ENCODE results near the gene STAB1. TPM values are rescaled to one million over a fixed set of nuclear protein-coding genes. Genes with fewer than 3 reads are reported as not detected.

Gene STAB1
- total and polyA plus RNA-seq, 2 experiments from 2014 or later, result 0.90 to 1.9 TPM

DNA sequence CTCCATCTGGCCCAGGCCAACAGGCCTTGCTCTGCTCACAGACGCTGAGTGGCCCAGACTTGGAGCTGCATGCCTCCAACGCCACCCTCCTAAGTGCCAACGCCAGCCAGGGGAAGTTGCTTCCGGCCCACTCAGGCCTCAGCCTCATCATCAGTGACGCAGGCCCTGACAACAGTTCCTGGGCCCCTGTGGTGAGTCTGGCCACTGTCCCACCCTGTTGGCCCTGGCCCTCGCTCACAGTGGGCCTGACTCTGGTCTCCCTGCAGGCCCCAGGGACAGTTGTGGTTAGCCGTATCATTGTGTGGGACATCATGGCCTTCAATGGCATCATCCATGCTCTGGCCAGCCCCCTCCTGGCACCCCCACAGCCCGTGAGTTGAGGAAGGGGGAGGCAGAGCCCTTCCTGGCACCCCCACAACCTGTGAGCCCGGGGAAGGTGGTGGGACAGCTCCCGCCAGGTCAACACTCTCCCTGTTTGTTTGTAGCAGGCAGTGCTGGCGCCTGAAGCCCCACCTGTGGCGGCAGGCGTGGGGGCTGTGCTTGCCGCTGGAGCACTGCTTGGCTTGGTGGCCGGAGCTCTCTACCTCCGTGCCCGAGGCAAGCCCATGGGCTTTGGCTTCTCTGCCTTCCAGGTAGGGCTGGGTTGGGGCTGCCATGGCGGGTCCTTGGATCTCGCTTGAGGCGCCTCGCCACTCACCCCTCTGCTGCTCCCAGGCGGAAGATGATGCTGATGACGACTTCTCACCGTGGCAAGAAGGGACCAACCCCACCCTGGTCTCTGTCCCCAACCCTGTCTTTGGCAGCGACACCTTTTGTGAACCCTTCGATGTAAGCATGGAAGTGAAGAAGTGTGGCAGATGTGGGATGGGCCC is 28.5 kb downstream of the STAB1 start:
- H2AFZ ChIP-seq, result no peak overlapping the region
- ATAC-seq (no peak), DNase-seq (ENCODE audit: low spot score) (no peak)
- 0 out of 2 replicates have a peak, but pooled peaks cover 2% of the 10 kb centered on the region for H3F3A ChIP-seq (replicated peaks; ENCODE audit: low read depth)
- no peaks in the 10 kb centered on the region for H3K9me3 Mint-ChIP-seq
- no peaks in the 10 kb centered on the region for H3K79me2 ChIP-seq (replicated peaks; ENCODE audit: insufficient read depth)
- no peak overlapping the region for H3K4me2 ChIP-seq
- no peaks in the 10 kb centered on the region; the same call in 2 of the 3 replicates for H3K4me1 Mint-ChIP-seq
- no peak overlapping the region for H3K27ac ChIP-seq (ENCODE audit: low read depth)
- no peaks in the 10 kb centered on the region; the same call in 1 of the 2 replicates for H4K20me1 ChIP-seq (replicated peaks; ENCODE audit: insufficient read depth)
- H3K4me1 ChIP-seq (ENCODE audit: insufficient read depth), result no peaks in the 10 kb centered on the region
- H3K36me3 Mint-ChIP-seq (ENCODE audit: low read depth), result peaks cover 41% of the 10 kb centered on the region
- peaks cover 10% of the 10 kb centered on the region; the same call in 1 of the 2 replicates for H3K36me3 ChIP-seq (ENCODE audit: insufficient read depth)
- no peaks in the 10 kb centered on the region for H3K27me3 ChIP-seq (ENCODE audit: insufficient read depth)
- H3K9me2 ChIP-seq (ENCODE audit: insufficient read depth), result no peaks in the 10 kb centered on the region
- peaks cover 7% of the 10 kb centered on the region for H3K27me3 Mint-ChIP-seq (ENCODE audit: insufficient read depth, low read depth, poor library complexity)
- no peak overlapping the region for H3K4me3 Mint-ChIP-seq
- peak overlapping the region; percentile 44; the same call in 1 of the 2 replicates for H3K27ac Mint-ChIP-seq
- H3K4me3 ChIP-seq, result no peak overlapping the region
- TF ChIP-seq, protein P1, sequence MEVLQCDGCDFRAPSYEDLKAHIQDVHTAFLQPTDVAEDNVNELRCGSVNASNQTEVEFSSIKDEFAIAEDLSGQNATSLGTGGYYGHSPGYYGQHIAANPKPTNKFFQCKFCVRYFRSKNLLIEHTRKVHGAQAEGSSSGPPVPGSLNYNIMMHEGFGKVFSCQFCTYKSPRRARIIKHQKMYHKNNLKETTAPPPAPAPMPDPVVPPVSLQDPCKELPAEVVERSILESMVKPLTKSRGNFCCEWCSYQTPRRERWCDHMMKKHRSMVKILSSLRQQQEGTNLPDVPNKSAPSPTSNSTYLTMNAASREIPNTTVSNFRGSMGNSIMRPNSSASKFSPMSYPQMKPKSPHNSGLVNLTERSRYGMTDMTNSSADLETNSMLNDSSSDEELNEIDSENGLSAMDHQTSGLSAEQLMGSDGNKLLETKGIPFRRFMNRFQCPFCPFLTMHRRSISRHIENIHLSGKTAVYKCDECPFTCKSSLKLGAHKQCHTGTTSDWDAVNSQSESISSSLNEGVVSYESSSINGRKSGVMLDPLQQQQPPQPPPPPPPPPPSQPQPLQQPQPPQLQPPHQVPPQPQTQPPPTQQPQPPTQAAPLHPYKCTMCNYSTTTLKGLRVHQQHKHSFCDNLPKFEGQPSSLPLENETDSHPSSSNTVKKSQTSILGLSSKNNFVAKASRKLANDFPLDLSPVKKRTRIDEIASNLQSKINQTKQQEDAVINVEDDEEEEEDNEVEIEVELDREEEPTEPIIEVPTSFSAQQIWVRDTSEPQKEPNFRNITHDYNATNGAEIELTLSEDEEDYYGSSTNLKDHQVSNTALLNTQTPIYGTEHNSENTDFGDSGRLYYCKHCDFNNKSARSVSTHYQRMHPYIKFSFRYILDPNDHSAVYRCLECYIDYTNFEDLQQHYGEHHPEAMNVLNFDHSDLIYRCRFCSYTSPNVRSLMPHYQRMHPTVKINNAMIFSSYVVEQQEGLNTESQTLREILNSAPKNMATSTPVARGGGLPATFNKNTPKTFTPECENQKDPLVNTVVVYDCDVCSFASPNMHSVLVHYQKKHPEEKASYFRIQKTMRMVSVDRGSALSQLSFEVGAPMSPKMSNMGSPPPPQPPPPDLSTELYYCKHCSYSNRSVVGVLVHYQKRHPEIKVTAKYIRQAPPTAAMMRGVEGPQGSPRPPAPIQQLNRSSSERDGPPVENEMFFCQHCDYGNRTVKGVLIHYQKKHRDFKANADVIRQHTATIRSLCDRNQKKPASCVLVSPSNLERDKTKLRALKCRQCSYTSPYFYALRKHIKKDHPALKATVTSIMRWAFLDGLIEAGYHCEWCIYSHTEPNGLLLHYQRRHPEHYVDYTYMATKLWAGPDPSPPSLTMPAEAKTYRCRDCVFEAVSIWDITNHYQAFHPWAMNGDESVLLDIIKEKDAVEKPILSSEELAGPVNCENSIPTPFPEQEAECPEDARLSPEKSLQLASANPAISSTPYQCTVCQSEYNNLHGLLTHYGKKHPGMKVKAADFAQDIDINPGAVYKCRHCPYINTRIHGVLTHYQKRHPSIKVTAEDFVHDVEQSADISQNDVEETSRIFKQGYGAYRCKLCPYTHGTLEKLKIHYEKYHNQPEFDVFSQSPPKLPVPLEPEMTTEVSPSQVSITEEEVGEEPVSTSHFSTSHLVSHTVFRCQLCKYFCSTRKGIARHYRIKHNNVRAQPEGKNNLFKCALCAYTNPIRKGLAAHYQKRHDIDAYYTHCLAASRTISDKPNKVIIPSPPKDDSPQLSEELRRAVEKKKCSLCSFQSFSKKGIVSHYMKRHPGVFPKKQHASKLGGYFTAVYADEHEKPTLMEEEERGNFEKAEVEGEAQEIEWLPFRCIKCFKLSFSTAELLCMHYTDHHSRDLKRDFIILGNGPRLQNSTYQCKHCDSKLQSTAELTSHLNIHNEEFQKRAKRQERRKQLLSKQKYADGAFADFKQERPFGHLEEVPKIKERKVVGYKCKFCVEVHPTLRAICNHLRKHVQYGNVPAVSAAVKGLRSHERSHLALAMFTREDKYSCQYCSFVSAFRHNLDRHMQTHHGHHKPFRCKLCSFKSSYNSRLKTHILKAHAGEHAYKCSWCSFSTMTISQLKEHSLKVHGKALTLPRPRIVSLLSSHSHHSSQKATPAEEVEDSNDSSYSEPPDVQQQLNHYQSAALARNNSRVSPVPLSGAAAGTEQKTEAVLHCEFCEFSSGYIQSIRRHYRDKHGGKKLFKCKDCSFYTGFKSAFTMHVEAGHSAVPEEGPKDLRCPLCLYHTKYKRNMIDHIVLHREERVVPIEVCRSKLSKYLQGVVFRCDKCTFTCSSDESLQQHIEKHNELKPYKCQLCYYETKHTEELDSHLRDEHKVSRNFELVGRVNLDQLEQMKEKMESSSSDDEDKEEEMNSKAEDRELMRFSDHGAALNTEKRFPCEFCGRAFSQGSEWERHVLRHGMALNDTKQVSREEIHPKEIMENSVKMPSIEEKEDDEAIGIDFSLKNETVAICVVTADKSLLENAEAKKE (CRISPR knock-in tag; IDR thresholded peaks at IDR 0.05), result no peak
- TF ChIP-seq ZNF114 (CRISPR knock-in tag; IDR thresholded peaks at IDR 0.05) (no peak), EZH2phosphoT487 (IDR thresholded peaks at IDR 0.05; ENCODE audit: unreplicated experiment) (no peak), EZH2 (IDR thresholded peaks at IDR 0.05; ENCODE audit: low read depth, unreplicated experiment) (no peak), STAT1 (IDR thresholded peaks at IDR 0.05; ENCODE audit: unreplicated experiment) (no peak), POLR2AphosphoS5 (IDR thresholded peaks at IDR 0.05; ENCODE audit: low read depth) (no peak)
- TF ChIP-seq, protein P2, sequence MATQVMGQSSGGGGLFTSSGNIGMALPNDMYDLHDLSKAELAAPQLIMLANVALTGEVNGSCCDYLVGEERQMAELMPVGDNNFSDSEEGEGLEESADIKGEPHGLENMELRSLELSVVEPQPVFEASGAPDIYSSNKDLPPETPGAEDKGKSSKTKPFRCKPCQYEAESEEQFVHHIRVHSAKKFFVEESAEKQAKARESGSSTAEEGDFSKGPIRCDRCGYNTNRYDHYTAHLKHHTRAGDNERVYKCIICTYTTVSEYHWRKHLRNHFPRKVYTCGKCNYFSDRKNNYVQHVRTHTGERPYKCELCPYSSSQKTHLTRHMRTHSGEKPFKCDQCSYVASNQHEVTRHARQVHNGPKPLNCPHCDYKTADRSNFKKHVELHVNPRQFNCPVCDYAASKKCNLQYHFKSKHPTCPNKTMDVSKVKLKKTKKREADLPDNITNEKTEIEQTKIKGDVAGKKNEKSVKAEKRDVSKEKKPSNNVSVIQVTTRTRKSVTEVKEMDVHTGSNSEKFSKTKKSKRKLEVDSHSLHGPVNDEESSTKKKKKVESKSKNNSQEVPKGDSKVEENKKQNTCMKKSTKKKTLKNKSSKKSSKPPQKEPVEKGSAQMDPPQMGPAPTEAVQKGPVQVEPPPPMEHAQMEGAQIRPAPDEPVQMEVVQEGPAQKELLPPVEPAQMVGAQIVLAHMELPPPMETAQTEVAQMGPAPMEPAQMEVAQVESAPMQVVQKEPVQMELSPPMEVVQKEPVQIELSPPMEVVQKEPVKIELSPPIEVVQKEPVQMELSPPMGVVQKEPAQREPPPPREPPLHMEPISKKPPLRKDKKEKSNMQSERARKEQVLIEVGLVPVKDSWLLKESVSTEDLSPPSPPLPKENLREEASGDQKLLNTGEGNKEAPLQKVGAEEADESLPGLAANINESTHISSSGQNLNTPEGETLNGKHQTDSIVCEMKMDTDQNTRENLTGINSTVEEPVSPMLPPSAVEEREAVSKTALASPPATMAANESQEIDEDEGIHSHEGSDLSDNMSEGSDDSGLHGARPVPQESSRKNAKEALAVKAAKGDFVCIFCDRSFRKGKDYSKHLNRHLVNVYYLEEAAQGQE (IDR thresholded peaks at IDR 0.05; ENCODE audit: unreplicated experiment), result no peak
- TF ChIP-seq, protein P3, sequence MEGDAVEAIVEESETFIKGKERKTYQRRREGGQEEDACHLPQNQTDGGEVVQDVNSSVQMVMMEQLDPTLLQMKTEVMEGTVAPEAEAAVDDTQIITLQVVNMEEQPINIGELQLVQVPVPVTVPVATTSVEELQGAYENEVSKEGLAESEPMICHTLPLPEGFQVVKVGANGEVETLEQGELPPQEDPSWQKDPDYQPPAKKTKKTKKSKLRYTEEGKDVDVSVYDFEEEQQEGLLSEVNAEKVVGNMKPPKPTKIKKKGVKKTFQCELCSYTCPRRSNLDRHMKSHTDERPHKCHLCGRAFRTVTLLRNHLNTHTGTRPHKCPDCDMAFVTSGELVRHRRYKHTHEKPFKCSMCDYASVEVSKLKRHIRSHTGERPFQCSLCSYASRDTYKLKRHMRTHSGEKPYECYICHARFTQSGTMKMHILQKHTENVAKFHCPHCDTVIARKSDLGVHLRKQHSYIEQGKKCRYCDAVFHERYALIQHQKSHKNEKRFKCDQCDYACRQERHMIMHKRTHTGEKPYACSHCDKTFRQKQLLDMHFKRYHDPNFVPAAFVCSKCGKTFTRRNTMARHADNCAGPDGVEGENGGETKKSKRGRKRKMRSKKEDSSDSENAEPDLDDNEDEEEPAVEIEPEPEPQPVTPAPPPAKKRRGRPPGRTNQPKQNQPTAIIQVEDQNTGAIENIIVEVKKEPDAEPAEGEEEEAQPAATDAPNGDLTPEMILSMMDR (conservative IDR thresholded peaks at IDR 0.05; ENCODE audit: low read depth in 2 of 2), result no peak
